Measurements from ENCODE around the gene DSG2. TPM values are rescaled to one million over a fixed set of nuclear protein-coding genes. Genes with fewer than 3 reads are reported as not detected.

Gene DSG2
- total and polyA plus RNA-seq, 2 experiments from 2014 or later, result 67.7 to 105 TPM

DNA sequence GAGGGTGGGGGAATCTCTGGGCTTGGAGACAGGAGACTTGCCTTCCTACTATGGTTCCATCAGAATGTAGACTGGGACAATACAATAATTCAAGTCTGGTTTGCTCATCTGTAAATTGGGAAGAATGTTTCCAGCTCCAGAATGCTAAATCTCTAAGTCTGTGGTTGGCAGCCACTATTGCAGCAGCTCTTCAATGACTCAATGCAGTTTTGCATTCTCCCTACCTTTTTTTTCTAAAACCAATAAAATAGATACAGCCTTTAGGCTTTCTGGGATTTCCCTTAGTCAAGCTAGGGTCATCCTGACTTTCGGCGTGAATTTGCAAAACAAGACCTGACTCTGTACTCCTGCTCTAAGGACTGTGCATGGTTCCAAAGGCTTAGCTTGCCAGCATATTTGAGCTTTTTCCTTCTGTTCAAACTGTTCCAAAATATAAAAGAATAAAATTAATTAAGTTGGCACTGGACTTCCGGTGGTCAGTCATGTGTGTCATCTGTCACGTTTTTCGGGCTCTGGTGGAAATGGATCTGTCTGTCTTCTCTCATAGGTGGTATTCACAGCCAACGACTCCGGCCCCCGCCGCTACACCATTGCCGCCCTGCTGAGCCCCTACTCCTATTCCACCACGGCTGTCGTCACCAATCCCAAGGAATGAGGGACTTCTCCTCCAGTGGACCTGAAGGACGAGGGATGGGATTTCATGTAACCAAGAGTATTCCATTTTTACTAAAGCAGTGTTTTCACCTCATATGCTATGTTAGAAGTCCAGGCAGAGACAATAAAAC lies 100.2 kb downstream of the DSG2 start:
- Histone ChIP-seq H3K4me2 (no peak overlapping the region), H3K4me1 (ENCODE audit: insufficient read depth) (peaks cover 14% of the 10 kb centered on the region), H3K9me3 (ENCODE audit: low read depth) (no peaks in the 10 kb centered on the region), H4K20me1 (ENCODE audit: insufficient read depth, poor library complexity, severe bottlenecking) (no peaks in the 10 kb centered on the region), H3K79me2 (no peaks in the 10 kb centered on the region), H3K27me3 (no peaks in the 10 kb centered on the region), H2AFZ (no peak overlapping the region), H3K27ac (no peak overlapping the region), H3K36me3 (replicated peaks; ENCODE audit: insufficient read depth, low read depth) (peaks cover 3% of the 10 kb centered on the region), H3K4me3 (no peak overlapping the region), H3K9me2 (replicated peaks; ENCODE audit: insufficient read depth) (no peaks in the 10 kb centered on the region)
- no peak for DNase-seq (ENCODE audit: low spot score)
- TF ChIP-seq CTCF (IDR thresholded peaks at IDR 0.05; ENCODE audit: poor library complexity), result no peak
- no peak for TF ChIP-seq EZH2 (IDR thresholded peaks at IDR 0.05; ENCODE audit: borderline replicate concordance)
- TF ChIP-seq EZH2phosphoT487 (IDR thresholded peaks at IDR 0.05; ENCODE audit: low read depth, severe bottlenecking, unreplicated experiment), result no peak
- 95% methylated on average over 13 of the region's 13 CpGs for WGBS (ENCODE audit: low lambda C conversion rate, missing lambda C conversion rate)

Other genes starting within 250 kb of the DSG2 start
- 0.70 and 0.76 TPM in 2 replicates for gene DSG1, start 180.0 kb upstream of the DSG2 start, total RNA-seq
- 0.10 and 0.65 TPM in 2 replicates for gene DSG1, start 180.0 kb upstream of the DSG2 start, polyA plus RNA-seq
- 0.12 and 0.23 TPM in 2 replicates for gene DSG4, start 121.4 kb upstream of the DSG2 start, total RNA-seq
- gene DSG4, start 121.4 kb upstream of the DSG2 start, polyA plus RNA-seq, result 0.41 TPM in 1 of 2 replicates, not detected in the other
- gene DSG3, start 50.4 kb upstream of the DSG2 start, total RNA-seq, result 0.36 and 0.43 TPM in 2 replicates
- gene DSG3, start 50.4 kb upstream of the DSG2 start, polyA plus RNA-seq, result 0.72 TPM in 1 of 2 replicates, not detected in the other
- 2,638 and 3,184 TPM in 2 replicates for gene TTR, start 93.7 kb downstream of the DSG2 start, total RNA-seq
- gene TTR, start 93.7 kb downstream of the DSG2 start, polyA plus RNA-seq, result 3,342 and 4,943 TPM in 2 replicates
- 10.3 and 14.1 TPM in 2 replicates for gene B4GALT6, start 186.4 kb downstream of the DSG2 start, total RNA-seq
- gene B4GALT6, start 186.4 kb downstream of the DSG2 start, polyA plus RNA-seq, result 3.2 and 4.9 TPM in 2 replicates